GM23338 (cell line): Measurements from ENCODE around the gene EXD3. TPM values are rescaled to one million over a fixed set of nuclear protein-coding genes. Genes with fewer than 3 reads are reported as not detected.

Source experiments
- ATAC-seq: fragments of 200-7000 bp; cut with Tn5 transposase; 3 replicates; pipeline ENCODE4 v1.9.1; 2020
- DNase-seq: peaks from one replicate; pipeline ENCODE4 v3.0.0-alpha.2; 2015; ENCODE audit warnings: low spot score
- H2AFZ ChIP-seq: fragments of 200-600 bp; sonication (generic); 2 replicates; pipeline ENCODE4 v1.8.0; 2016; ENCODE audit warnings: antibody characterized with exemption, mild to moderate bottlenecking, moderate library complexity
- H3F3A ChIP-seq: fragments of 200-600 bp; sonication (generic); replicated peaks from 2 replicates; pipeline ENCODE4 v1.8.0; 2017; ENCODE audit warnings: antibody characterized with exemption, mixed run types, low read depth
- H3K27ac ChIP-seq: fragments of 200-600 bp; sonication (generic); 2 replicates; pipeline ENCODE4 v1.6.1; 2016; ENCODE audit warnings: low read depth
- H3K27me3 ChIP-seq: fragments of 200-600 bp; sonication (generic); 2 replicates; pipeline ENCODE4 v1.8.0; 2016; ENCODE audit warnings: mild to moderate bottlenecking, mixed run types, moderate library complexity; ENCODE audit not compliant: insufficient read depth
- H3K36me3 ChIP-seq: fragments of 200-600 bp; sonication (generic); 2 replicates; pipeline ENCODE4 v1.8.0; 2016; ENCODE audit warnings: mild to moderate bottlenecking; ENCODE audit not compliant: insufficient read depth
- H3K4me1 ChIP-seq: fragments of 200-600 bp; sonication (generic); 2 replicates; pipeline ENCODE4 v1.8.0; 2016; ENCODE audit warnings: mild to moderate bottlenecking, moderate library complexity; ENCODE audit not compliant: insufficient read depth
- H3K4me2 ChIP-seq: fragments of 200-600 bp; sonication (generic); 2 replicates; pipeline ENCODE4 v1.7.1; 2017; ENCODE audit warnings: mixed run types
- H3K4me3 ChIP-seq: fragments of 200-600 bp; sonication (generic); 2 replicates; pipeline ENCODE4 v1.6.1; 2016; ENCODE audit warnings: mixed run types
- H3K79me2 ChIP-seq: fragments of 200-600 bp; sonication (generic); replicated peaks from 2 replicates; pipeline ENCODE4 v1.8.0; 2017; ENCODE audit warnings: mild to moderate bottlenecking; ENCODE audit not compliant: insufficient read depth
- H3K9me2 ChIP-seq: fragments of 200-600 bp; sonication (generic); 2 replicates; pipeline ENCODE4 v1.8.0; 2017; ENCODE audit not compliant: insufficient read depth
- H4K20me1 ChIP-seq: fragments of 200-600 bp; sonication (generic); replicated peaks from 2 replicates; pipeline ENCODE4 v1.8.0; 2017; ENCODE audit warnings: mild to moderate bottlenecking; ENCODE audit not compliant: insufficient read depth
- H3K27ac Mint-ChIP-seq: 2 replicates; pipeline ENCODE4 v1.8.0; 2020; ENCODE audit warnings: inconsistent platforms, mild to moderate bottlenecking, moderate library complexity, mixed read lengths
- H3K27me3 Mint-ChIP-seq: 3 replicates; pipeline ENCODE4 v1.8.0; 2022; ENCODE audit warnings: low read depth, mild to moderate bottlenecking, moderate library complexity, mixed read lengths, inconsistent platforms; ENCODE audit not compliant: insufficient read depth, poor library complexity
- H3K36me3 Mint-ChIP-seq: 3 replicates; pipeline ENCODE4 v1.8.0; 2021; ENCODE audit warnings: low read depth, mild to moderate bottlenecking, inconsistent platforms, moderate library complexity, mixed read lengths
- H3K4me1 Mint-ChIP-seq: 3 replicates; pipeline ENCODE4 v1.8.0; 2020; ENCODE audit warnings: mild to moderate bottlenecking, inconsistent platforms, mixed read lengths
- H3K4me3 Mint-ChIP-seq: 3 replicates; pipeline ENCODE4 v1.8.0; 2021; ENCODE audit warnings: moderate library complexity, mild to moderate bottlenecking, inconsistent platforms, mixed read lengths
- H3K9me3 Mint-ChIP-seq: 3 replicates; pipeline ENCODE4 v1.8.0; 2020; ENCODE audit warnings: moderate library complexity, mild to moderate bottlenecking, inconsistent platforms, mixed read lengths
- CREB1 ChIP-seq: fragments of 250-450 bp; sonication (Bioruptor Pico); IDR thresholded peaks from 2 replicates; pipeline ENCODE4 v1.5.0; 2020; ENCODE audit warnings: low read depth, mild to moderate bottlenecking, moderate library complexity
- ETS1 ChIP-seq: IDR thresholded peaks from 2 replicates; pipeline ENCODE4 v1.6.1; 2016; ENCODE audit warnings: antibody characterized with exemption
- EZH2 ChIP-seq: fragments of 200-600 bp; sonication (generic); IDR thresholded peaks from one replicate; pipeline ENCODE4 v1.8.0; 2017; ENCODE audit warnings: antibody characterized with exemption, mild to moderate bottlenecking, low read depth; ENCODE audit not compliant: unreplicated experiment
- EZH2phosphoT487 ChIP-seq: fragments of 200-600 bp; sonication (generic); IDR thresholded peaks from one replicate; pipeline ENCODE4 v1.8.1; 2018; ENCODE audit warnings: antibody characterized with exemption; ENCODE audit not compliant: unreplicated experiment
- JUNB ChIP-seq: IDR thresholded peaks from one replicate; pipeline ENCODE4 v1.6.1; 2016; ENCODE audit warnings: antibody characterized with exemption; ENCODE audit not compliant: unreplicated experiment
- NANOG ChIP-seq: IDR thresholded peaks from 2 replicates; pipeline ENCODE4 v1.6.1; 2016; ENCODE audit warnings: antibody characterized with exemption, borderline replicate concordance
- POLR2AphosphoS5 ChIP-seq: IDR thresholded peaks from 2 replicates; pipeline ENCODE4 v1.6.1; 2016; ENCODE audit warnings: antibody characterized with exemption, low read depth
- ZNF114 ChIP-seq: fragments of 250-450 bp; sonication (Bioruptor Pico); IDR thresholded peaks from 2 replicates; pipeline ENCODE4 v1.5.0; 2020; ENCODE audit warnings: mild to moderate bottlenecking, moderate library complexity
- ZNF331 ChIP-seq: fragments of 250-450 bp; sonication (Bioruptor Pico); IDR thresholded peaks from 2 replicates; pipeline ENCODE4 v1.5.0; 2020; ENCODE audit warnings: low read depth, mild to moderate bottlenecking, moderate library complexity
- long read RNA-seq: library from polyadenylated mRNA; unstranded; transcript quantifications from one replicate; pipeline ENCODE4 v2.0.0, GENCODE V29; 2020; ENCODE audit not compliant: unreplicated experiment
- polyA plus RNA-seq: library from polyadenylated mRNA; unstranded; fragments of >200 nt; fragmentation: Nextera tagmentation; extraction: Ambion mirVana; gene quantifications from 2 replicates; pipeline ENCODE4 v1.2.1, GENCODE V29; 2016
- total RNA-seq: library from RNA; depleted of rRNA; stranded (reverse); fragments of >200 nt; shearing (Covaris generic); gene quantifications from 2 replicates; pipeline ENCODE4 v1.2.3, GENCODE V29; 2014; rRNA removed
- TF ChIP-seq, protein P1 (sequence below): IDR thresholded peaks from one replicate; pipeline ENCODE4 v1.6.1; 2018; ENCODE audit warnings: antibody characterized with exemption; ENCODE audit not compliant: unreplicated experiment
- TF ChIP-seq, protein P2 (sequence below), 2 experiments: fragments of 200-600 bp in 1 of 2; sonication (generic) in 1 of 2; conservative IDR thresholded peaks; 2 replicates each; pipeline versions ENCODE4 v1.5.1 to v1.6.1; 2016 to 2017; ENCODE audit warnings: antibody characterized with exemption in 2 of 2, low read depth in 2 of 2, mild to moderate bottlenecking in 2 of 2, moderate library complexity in 1 of 2

Gene EXD3, protein sequence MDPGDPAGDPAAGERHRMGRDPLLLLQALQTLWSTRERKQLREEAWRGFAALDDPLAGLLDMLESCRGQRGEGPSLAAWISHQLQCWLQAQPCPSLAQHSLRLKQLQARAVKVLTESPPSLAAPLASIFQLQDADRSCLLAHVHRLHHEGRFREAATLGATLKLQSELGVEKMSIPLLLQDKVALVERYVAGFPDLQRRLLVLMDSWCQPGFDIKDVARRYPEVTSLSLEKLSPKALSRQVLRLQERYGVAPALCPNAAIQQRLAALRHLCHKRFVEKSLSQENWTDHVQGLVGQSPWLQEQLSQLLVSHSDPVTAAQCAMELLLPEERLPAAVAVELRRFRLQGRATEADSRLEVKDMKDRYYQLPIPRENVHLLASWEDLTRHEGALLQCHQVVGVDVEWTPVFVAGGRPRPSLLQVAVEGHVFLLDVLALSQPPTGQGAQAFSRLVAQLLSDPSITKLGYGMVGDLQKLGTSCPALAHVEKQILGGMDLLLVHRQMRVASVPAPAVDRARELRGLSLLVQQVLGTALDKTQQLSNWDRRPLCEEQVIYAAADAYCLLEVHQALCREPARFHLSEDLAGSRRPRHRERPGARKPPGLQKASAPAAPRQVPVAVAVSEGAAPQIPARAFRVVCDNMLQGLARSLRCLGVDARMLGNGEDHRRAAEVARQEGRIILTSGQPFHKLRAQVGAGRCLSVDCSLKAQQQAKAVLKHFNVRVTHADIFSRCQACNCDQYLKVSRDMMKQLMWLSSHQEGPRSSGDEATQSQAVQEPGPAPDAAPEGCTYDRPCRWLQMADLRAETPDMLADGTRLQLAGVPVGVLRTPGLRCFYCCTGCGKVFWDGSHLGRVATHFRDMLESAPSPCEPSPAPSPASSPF
- total RNA-seq (3.6 and 4.4 TPM in 2 replicates), polyA plus RNA-seq (9.7 and 9.9 TPM in 2 replicates)
- long read RNA-seq, partial matches to known transcripts = 1 of 4 reads
- long read RNA-seq, other reads (novel, unspliced or antisense) = 1 of 4 reads

DNA sequence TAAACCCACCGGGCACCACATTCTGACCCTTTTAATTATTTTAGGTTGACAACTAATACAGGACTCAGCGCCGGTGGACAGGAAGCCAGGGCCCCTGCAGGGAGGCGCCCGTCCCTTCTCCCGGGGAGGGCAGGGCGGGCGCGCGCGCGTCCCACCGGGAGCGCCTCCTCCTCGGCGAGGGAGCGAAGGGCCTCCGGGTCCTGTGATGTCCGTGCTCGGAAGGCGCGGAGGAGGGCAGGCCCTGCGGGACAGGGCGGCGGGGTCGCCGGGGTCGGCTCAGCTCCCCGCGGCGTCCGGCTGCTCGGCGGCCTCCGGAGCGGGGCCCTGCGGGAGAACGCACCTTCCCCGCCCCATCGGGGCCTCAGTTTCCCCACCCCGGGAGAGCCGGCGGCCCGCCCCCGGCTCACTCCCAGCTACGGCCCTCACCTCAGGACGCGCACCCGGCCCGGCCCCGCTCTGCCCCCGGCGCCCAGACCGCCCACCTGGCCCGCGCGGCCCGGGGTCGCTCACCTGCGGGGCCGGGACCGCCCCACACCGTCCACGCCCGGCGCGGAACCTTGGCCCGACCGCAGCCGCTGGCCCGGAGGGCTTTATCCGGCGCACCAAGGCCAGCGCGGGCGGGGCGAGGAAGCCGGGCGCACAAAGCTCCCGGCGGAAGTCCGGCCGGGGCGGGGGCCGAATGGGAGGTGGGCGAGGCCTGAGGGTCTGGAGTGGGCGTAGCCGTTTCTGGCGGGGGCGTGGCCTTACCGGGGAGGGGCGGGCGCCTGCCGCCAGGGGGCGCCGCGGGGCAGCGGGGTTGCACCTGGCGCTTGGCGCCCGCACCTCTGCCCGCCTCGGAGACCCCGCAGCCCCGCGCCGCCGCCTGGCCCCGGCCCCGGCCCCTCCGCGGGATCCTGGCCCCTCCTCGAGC, at the start of gene EXD3, which contains the start of gene NOXA1:
Gene EXD3, minus strand, starts transcription at position 559 of the 910 bp plus-strand sequence. CDS start 27,805 bp downstream, outside the sequence.
Gene NOXA1, plus strand, starts transcription at position 790 of the 910 bp plus-strand sequence. CDS start 137 bp downstream, outside the sequence.
- Histone ChIP-seq H3K79me2 (peaks cover 25% of the 10 kb centered on the region), H3K4me2 (peak within 1 kb of the TSS; percentile 97), H4K20me1 (peaks cover 4% of the 10 kb centered on the region; the same call in 1 of the 2 replicates), H3F3A (peaks cover 3% of the 10 kb centered on the region; the same call in 1 of the 2 replicates), H3K4me1 (peaks cover 6% of the 10 kb centered on the region), H3K27ac (no peak within 1 kb of the TSS), H2AFZ (peak within 1 kb of the TSS; percentile 89), H3K36me3 (no peaks in the 10 kb centered on the region), H3K9me2 (no peaks in the 10 kb centered on the region), H3K27me3 (peaks cover 9% of the 10 kb centered on the region), H3K4me3 (peak within 1 kb of the TSS; percentile 89)
- ATAC-seq = peak; percentile 80
- Mint-ChIP-seq H3K9me3 (no peaks in the 10 kb centered on the region; the same call in 2 of the 3 replicates), H3K36me3 (no peaks in the 10 kb centered on the region; the same call in 2 of the 3 replicates), H3K27me3 (peaks cover 10% of the 10 kb centered on the region), H3K4me1 (peaks cover 4% of the 10 kb centered on the region; the same call in 2 of the 3 replicates), H3K4me3 (peak within 1 kb of the TSS; percentile 86), H3K27ac (no peak within 1 kb of the TSS)
- DNase-seq = peak; percentile 97
- no peak for TF ChIP-seq EZH2
- no peak for TF ChIP-seq JUNB
- TF ChIP-seq POLR2AphosphoS5 = peak; percentile 72
- TF ChIP-seq NANOG = no peak
- TF ChIP-seq, protein P1, sequence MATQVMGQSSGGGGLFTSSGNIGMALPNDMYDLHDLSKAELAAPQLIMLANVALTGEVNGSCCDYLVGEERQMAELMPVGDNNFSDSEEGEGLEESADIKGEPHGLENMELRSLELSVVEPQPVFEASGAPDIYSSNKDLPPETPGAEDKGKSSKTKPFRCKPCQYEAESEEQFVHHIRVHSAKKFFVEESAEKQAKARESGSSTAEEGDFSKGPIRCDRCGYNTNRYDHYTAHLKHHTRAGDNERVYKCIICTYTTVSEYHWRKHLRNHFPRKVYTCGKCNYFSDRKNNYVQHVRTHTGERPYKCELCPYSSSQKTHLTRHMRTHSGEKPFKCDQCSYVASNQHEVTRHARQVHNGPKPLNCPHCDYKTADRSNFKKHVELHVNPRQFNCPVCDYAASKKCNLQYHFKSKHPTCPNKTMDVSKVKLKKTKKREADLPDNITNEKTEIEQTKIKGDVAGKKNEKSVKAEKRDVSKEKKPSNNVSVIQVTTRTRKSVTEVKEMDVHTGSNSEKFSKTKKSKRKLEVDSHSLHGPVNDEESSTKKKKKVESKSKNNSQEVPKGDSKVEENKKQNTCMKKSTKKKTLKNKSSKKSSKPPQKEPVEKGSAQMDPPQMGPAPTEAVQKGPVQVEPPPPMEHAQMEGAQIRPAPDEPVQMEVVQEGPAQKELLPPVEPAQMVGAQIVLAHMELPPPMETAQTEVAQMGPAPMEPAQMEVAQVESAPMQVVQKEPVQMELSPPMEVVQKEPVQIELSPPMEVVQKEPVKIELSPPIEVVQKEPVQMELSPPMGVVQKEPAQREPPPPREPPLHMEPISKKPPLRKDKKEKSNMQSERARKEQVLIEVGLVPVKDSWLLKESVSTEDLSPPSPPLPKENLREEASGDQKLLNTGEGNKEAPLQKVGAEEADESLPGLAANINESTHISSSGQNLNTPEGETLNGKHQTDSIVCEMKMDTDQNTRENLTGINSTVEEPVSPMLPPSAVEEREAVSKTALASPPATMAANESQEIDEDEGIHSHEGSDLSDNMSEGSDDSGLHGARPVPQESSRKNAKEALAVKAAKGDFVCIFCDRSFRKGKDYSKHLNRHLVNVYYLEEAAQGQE = no peak
- TF ChIP-seq ETS1 = peak; percentile 71; the same call in 1 of the 2 replicates
- TF ChIP-seq EZH2phosphoT487 = no peak
- peak; percentile 67; the same call in 1 of the 2 replicates for TF ChIP-seq CREB1
- TF ChIP-seq ZNF331 (CRISPR knock-in tag) = no peak
- TF ChIP-seq ZNF114 (CRISPR knock-in tag) = peak; percentile 88; the same call in 1 of the 2 replicates
- TF ChIP-seq, protein P2, sequence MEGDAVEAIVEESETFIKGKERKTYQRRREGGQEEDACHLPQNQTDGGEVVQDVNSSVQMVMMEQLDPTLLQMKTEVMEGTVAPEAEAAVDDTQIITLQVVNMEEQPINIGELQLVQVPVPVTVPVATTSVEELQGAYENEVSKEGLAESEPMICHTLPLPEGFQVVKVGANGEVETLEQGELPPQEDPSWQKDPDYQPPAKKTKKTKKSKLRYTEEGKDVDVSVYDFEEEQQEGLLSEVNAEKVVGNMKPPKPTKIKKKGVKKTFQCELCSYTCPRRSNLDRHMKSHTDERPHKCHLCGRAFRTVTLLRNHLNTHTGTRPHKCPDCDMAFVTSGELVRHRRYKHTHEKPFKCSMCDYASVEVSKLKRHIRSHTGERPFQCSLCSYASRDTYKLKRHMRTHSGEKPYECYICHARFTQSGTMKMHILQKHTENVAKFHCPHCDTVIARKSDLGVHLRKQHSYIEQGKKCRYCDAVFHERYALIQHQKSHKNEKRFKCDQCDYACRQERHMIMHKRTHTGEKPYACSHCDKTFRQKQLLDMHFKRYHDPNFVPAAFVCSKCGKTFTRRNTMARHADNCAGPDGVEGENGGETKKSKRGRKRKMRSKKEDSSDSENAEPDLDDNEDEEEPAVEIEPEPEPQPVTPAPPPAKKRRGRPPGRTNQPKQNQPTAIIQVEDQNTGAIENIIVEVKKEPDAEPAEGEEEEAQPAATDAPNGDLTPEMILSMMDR (conservative IDR thresholded peaks at IDR 0.05; ENCODE audit: low read depth in 2 of 2) = peak in 1 of 2 experiments; percentile 67; a peak in 2 of 4 replicates
